PC-9 (cell line): ENCODE measurements around the gene RAD9A. TPM values are rescaled to one million over a fixed set of nuclear protein-coding genes. Genes with fewer than 3 reads are reported as not detected.

ENCODE experiments used
- BruUV-seq: library from RNA; stranded (reverse); fragments of 400-500 nt; replicated peaks from 2 replicates; lab custom pipeline; 2021; lab: Mats Ljungman, UMichigan
- CTCF ChIA-PET: fragments of 300-600 bp; sonication (Branson Sonifier 250); formaldehyde crosslinking; loops from one replicate; lab custom pipeline; 2022; ENCODE audit warnings: antibody characterized with exemption; lab: Charles Lee
- POLR2A ChIA-PET: fragments of 300-600 bp; sonication (Branson Sonifier 250); formaldehyde crosslinking; loops from one replicate; lab custom pipeline; 2022; ENCODE audit warnings: antibody characterized with exemption; ENCODE audit not compliant: unreplicated experiment; lab: Charles Lee
- DNase-seq, 2 experiments: peaks; one replicate each; pipeline versions ENCODE4 v3.0.0 to v3.0.0-alpha.2; 2015 to 2022; ENCODE audit warnings: mixed read lengths in 1 of 2
- H2AFZ ChIP-seq: fragments of 200-600 bp; sonication (generic); 2 replicates; pipeline ENCODE4 v1.8.1; 2017; ENCODE audit warnings: antibody characterized with exemption
- H3F3A ChIP-seq: fragments of 200-600 bp; sonication (generic); 2 replicates; pipeline ENCODE4 v1.8.1; 2017; ENCODE audit warnings: antibody characterized with exemption, mild to moderate bottlenecking, low read depth; ENCODE audit not compliant: insufficient read depth
- H3K27ac ChIP-seq: fragments of 200-600 bp; sonication (generic); 2 replicates; pipeline ENCODE4 v1.6.1; 2016; ENCODE audit warnings: mixed run types
- H3K27me3 ChIP-seq: fragments of 200-600 bp; sonication (generic); 2 replicates; pipeline ENCODE4 v1.6.1; 2016; ENCODE audit warnings: low read depth, mixed run types; ENCODE audit not compliant: insufficient read depth
- H3K36me3 ChIP-seq: fragments of 200-600 bp; sonication (generic); 2 replicates; pipeline ENCODE4 v1.6.1; 2016; ENCODE audit warnings: low read depth, mixed run types
- H3K4me1 ChIP-seq: fragments of 200-600 bp; sonication (generic); replicated peaks from 2 replicates; pipeline ENCODE4 v1.6.1; 2016; ENCODE audit warnings: mixed run types; ENCODE audit not compliant: insufficient read depth
- H3K4me2 ChIP-seq: fragments of 200-600 bp; sonication (generic); 2 replicates; pipeline ENCODE4 v1.6.1; 2017; ENCODE audit warnings: mixed run types
- H3K4me3 ChIP-seq: fragments of 200-600 bp; sonication (generic); 2 replicates; pipeline ENCODE4 v1.6.1; 2016; ENCODE audit warnings: mixed run types
- H3K79me2 ChIP-seq: fragments of 200-600 bp; sonication (generic); 2 replicates; pipeline ENCODE4 v1.6.1; 2017; ENCODE audit warnings: low read depth, mixed run types
- H3K9me2 ChIP-seq: fragments of 200-600 bp; sonication (generic); 2 replicates; pipeline ENCODE4 v1.8.1; 2017; ENCODE audit warnings: mild to moderate bottlenecking; ENCODE audit not compliant: insufficient read depth
- H3K9me3 ChIP-seq: fragments of 200-600 bp; sonication (generic); 2 replicates; pipeline ENCODE4 v1.8.1; 2016; ENCODE audit warnings: low read depth; ENCODE audit not compliant: insufficient read depth
- H4K20me1 ChIP-seq: fragments of 200-600 bp; sonication (generic); 2 replicates; pipeline ENCODE4 v1.8.1; 2017; ENCODE audit not compliant: insufficient read depth
- EZH2 ChIP-seq: fragments of 200-600 bp; sonication (generic); IDR thresholded peaks from 2 replicates; pipeline ENCODE4 v1.8.0; 2017; ENCODE audit warnings: antibody characterized with exemption, low read depth
- intact Hi-C: fragments of 100-400 bp; cut with micrococcal nuclease; formaldehyde crosslinking; loops from one replicate; pipeline ENCODE4 v1.10.0; 2022; ENCODE audit not compliant: unreplicated experiment
- total RNA-seq: library from RNA; stranded (reverse); gene quantifications from 2 replicates; pipeline ENCODE4 v1.2.3, GENCODE V29; 2021
- TF ChIP-seq, protein P1 (sequence below): fragments of 200-600 bp; sonication (generic); conservative IDR thresholded peaks from 2 replicates; pipeline ENCODE4 v1.6.1; 2017; ENCODE audit warnings: mixed run types, antibody characterized with exemption, mild to moderate bottlenecking, moderate library complexity

Gene RAD9A
- total RNA-seq, 1 experiment from 2014 or later = 62.8 TPM

DNA sequence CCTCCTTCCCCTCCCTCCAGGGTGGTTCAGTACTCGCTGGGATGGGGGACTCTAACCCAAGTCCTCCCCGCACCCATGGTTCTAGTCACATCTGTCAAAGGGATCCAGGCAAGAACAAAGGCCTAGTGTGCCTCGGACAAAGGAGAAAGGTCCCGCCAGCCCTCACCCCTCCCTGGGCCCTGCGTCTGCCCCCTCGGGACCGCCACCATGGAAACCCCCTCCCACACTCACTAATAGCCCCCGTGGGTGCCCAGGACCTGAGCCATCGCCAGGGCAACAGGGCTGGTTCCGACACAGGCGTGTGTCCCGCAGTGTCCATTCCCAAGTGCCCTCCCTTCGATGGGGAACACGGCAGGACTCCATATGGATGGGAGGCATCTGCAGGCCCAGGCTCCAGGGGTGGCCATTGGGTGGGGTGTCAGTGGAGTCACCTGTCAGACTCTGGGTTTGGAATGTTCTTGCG is 18.6 kb downstream of the RAD9A start:
- no peaks in the 10 kb centered on the region for H3K9me2 ChIP-seq
- H3K79me2 ChIP-seq = no peaks in the 10 kb centered on the region
- no peak overlapping the region for H3K4me2 ChIP-seq
- no peaks in the 10 kb centered on the region for H3K4me1 ChIP-seq
- ChIA-PET CTCF (no interaction called here), POLR2A (no interaction called here)
- H2AFZ ChIP-seq = no peak overlapping the region
- no TSS peak for BruUV-seq
- H3K27ac ChIP-seq = no peak overlapping the region
- no peak for DNase-seq
- no peak for TF ChIP-seq EZH2
- TF ChIP-seq, protein P1, sequence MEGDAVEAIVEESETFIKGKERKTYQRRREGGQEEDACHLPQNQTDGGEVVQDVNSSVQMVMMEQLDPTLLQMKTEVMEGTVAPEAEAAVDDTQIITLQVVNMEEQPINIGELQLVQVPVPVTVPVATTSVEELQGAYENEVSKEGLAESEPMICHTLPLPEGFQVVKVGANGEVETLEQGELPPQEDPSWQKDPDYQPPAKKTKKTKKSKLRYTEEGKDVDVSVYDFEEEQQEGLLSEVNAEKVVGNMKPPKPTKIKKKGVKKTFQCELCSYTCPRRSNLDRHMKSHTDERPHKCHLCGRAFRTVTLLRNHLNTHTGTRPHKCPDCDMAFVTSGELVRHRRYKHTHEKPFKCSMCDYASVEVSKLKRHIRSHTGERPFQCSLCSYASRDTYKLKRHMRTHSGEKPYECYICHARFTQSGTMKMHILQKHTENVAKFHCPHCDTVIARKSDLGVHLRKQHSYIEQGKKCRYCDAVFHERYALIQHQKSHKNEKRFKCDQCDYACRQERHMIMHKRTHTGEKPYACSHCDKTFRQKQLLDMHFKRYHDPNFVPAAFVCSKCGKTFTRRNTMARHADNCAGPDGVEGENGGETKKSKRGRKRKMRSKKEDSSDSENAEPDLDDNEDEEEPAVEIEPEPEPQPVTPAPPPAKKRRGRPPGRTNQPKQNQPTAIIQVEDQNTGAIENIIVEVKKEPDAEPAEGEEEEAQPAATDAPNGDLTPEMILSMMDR = no peak; the same call in 1 of the 2 replicates
- H4K20me1 ChIP-seq = no peaks in the 10 kb centered on the region
- H3F3A ChIP-seq = peaks cover 15% of the 10 kb centered on the region; the same call in 1 of the 2 replicates
- H3K36me3 ChIP-seq = no peaks in the 10 kb centered on the region
- no peaks in the 10 kb centered on the region for H3K9me3 ChIP-seq
- no peaks in the 10 kb centered on the region for H3K27me3 ChIP-seq
- intact Hi-C loops = no loop called here
- no peak overlapping the region for H3K4me3 ChIP-seq

DNA sequence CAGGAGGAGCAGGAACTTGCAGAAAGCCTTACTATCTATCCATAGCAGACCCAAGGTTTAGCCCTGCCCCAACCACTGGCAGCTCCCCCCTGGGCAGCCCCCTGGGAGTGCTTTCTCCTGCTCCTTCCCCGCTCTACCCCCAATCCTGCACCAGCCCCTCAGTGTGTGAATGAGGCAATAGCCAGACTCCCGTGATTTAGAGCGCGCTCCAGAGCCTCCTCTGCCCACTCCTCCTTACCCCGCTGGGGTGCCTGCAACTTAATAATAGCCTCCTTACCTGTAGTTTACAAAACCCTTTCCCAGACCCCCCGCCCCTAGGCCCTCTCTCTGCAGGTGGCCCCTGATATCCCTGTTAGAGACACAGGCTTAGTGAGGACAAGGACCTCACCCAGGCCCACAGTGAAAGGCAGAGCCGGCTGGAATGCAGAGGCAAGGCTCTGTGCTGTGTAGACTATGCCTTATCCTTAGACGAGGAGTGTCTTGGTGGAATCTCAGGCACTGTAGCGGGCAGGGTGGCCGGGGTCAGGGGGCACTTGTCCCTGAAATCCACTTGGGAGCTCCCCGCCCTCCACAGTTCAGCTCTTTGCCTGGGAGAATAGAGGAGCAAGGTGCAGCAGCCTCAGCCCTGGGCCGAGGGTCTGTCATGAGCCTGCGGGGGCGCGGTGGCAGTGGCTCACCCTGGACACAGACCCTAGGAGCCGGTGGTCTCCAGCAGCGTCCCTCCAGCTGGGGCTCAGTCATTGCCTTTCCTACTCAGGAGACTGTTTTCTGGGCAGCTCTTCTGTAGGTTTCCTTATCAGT is 19.4 kb downstream of the RAD9A start:
- ChIA-PET CTCF (no interaction called here), POLR2A (interaction anchor here (0.5 kb wide), 1 partner anchor 185 kb away, joined by 4 read pairs; no protein-coding TSS in a partner anchor)
- no peak overlapping the region for H2AFZ ChIP-seq
- no peak for TF ChIP-seq EZH2
- TF ChIP-seq, protein P1 = no peak
- no peak overlapping the region for H3K27ac ChIP-seq
- no peak overlapping the region for H3K4me2 ChIP-seq
- no peaks in the 10 kb centered on the region for H3K79me2 ChIP-seq
- no peaks in the 10 kb centered on the region for H3K36me3 ChIP-seq
- H3K4me1 ChIP-seq = no peaks in the 10 kb centered on the region
- H3K27me3 ChIP-seq = no peaks in the 10 kb centered on the region
- DNase-seq = no peak
- intact Hi-C loops = no loop called here
- BruUV-seq = no TSS peak
- no peak overlapping the region for H3K4me3 ChIP-seq
- no peaks in the 10 kb centered on the region for H3K9me2 ChIP-seq
- H3K9me3 ChIP-seq = no peaks in the 10 kb centered on the region
- H3F3A ChIP-seq = peaks cover 15% of the 10 kb centered on the region; the same call in 1 of the 2 replicates
- no peaks in the 10 kb centered on the region for H4K20me1 ChIP-seq

DNA sequence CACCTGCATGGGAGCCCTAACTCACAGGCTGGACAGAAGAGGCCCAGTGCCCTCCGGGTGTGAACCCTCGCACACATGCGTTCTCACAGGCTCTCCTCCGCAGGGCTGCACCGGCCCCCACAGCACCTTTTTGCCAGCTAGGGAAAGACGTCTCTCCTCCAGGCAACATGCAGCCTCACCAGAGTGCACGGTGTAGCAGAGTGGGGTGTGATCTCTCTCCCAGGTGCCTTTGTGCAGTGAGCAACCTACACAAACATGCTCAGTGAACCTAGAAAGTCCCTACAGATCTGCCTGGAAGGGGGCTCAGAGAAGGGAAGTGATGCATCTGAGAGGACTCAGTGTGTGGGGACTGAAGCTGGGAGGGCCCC is 20.0 kb downstream of the RAD9A start:
- H3K27ac ChIP-seq = no peak overlapping the region
- ChIA-PET CTCF (no interaction called here), POLR2A (interaction anchor here (0.6 to 0.9 kb wide), 2 partner anchors 9 to 10 kb away, joined by 3 to 5 read pairs; partner anchors contain the start of gene PPP1CA)
- TF ChIP-seq, protein P1 = no peak
- TF ChIP-seq EZH2 = no peak
- H3K36me3 ChIP-seq = no peaks in the 10 kb centered on the region
- H3K9me3 ChIP-seq = no peaks in the 10 kb centered on the region
- no peak overlapping the region for H3K4me2 ChIP-seq
- intact Hi-C loops = no loop called here
- no peak for DNase-seq
- no peaks in the 10 kb centered on the region for H3K9me2 ChIP-seq
- no peaks in the 10 kb centered on the region for H4K20me1 ChIP-seq
- H3K4me3 ChIP-seq = no peak overlapping the region
- no peaks in the 10 kb centered on the region for H3K4me1 ChIP-seq
- no peak overlapping the region for H2AFZ ChIP-seq
- H3K79me2 ChIP-seq = no peaks in the 10 kb centered on the region
- peaks cover 15% of the 10 kb centered on the region; the same call in 1 of the 2 replicates for H3F3A ChIP-seq
- no TSS peak for BruUV-seq
- H3K27me3 ChIP-seq = no peaks in the 10 kb centered on the region
